GM12801 (cell line): ENCODE data around the gene SYNJ1.

Experiments used
- CTCF ChIP-seq: IDR thresholded peaks from one replicate; pipeline ENCODE4 v1.5.1; 2011; ENCODE audit warnings: control low read depth; ENCODE audit not compliant: insufficient read length; ENCODE audit errors: extremely low read depth

SYNJ1 gene

DNA sequence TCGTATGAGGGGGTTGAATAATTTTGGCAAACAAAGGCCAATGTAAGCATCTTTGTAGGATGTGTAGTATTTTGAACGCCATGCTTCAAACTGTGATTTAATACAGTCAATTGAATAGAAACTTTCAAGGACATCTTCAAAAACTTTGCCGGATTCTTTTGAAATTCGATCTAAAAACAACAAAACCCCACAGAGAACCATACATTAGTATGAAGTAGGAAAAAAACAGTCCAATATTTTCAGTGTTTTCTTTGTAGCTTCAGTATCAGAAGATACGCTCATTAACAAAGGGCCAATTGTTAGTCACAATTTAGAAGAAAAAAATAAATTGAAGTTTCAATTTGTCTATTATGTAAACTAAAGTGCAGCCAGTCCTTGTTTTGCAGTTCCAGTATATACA is 20.7 kb upstream of the SYNJ1 start:
- no peak for TF ChIP-seq CTCF

- no peak for TF ChIP-seq CTCF
These were observed 19.6 kb upstream of the SYNJ1 start for GRCh38 chr21:32747396-32747795.

DNA sequence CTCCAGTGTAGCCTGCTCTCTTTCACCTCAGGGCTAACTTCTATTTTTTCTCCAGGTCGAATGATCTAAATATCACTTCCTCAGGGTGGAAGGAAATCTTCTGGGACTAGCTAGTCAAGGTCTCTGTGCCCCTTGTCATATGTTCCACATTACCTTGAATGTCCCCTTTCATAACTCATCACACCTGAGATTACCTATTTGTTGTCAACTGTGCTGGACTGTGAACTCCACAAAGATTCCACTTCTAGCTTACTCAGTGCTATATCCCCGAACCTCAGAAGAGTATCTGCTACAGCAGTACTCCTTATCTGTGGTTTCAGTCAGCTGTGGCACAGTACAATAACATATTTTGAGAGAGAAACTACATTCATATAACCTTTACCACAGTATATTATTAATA is 14.6 kb upstream of the SYNJ1 start:
- no peak for TF ChIP-seq CTCF

DNA sequence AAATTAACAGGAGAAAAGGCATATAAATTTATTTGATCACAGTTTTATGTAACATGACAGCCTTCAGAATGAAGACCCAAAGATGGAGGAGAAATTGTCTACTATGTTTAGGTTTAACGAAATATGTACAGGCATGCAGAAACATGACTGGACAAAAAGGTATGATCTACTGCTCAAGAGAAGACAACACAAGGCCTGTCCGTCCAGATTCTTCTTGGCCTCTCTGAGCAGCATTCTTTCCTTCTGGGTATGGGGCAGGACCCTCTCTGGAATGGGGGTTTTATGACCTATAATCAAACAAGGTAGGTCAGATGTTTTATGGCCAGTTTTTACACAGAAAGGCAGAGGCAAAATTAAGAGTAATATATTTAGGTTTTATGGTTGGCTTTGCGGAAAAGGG is 13.5 kb upstream of the SYNJ1 start:
- no peak for TF ChIP-seq CTCF

DNA sequence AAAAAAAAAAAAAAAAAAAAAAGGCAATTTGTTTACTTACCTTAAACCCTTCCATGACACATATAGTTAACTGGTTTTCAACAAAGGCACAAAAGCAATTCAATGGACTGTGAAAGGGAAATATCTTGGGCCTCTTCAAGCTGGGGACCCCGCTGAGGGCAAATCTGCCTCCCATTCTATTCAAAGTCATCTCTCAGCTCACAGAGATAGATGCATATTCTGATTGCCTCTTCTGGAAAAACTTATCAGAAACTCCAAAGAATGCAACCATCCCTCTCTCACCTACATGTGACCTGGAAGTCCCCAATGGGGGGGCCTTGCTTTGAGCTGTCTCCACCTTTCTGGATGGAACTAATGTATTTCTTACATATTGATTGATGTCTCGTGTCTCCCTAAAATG is 12.1 kb upstream of the SYNJ1 start:
- TF ChIP-seq CTCF = no peak

GRCh38 chr21:32735524-32735923 is 7.7 kb upstream of the SYNJ1 start:
- no peak for TF ChIP-seq CTCF

- TF ChIP-seq CTCF = no peak
These were observed 6.3 kb upstream of the SYNJ1 start for GRCh38 chr21:32733990-32734613.

- no peak for TF ChIP-seq CTCF
These were observed 5.5 kb upstream of the SYNJ1 start for GRCh38 chr21:32733356-32733755.
